CD4-positive, alpha-beta memory T cell (primary cell): ENCODE measurements around the gene POLD4. TPM values are rescaled to one million over a fixed set of nuclear protein-coding genes. Genes with fewer than 3 reads are reported as not detected.
A peak's percentile ranks its signal among the peaks of the same experiment; 100 is the strongest.

Experiments
- CTCF ChIA-PET: fragments of 350-600 bp; sonication (Branson Sonifier 250); formaldehyde crosslinking; loops from one replicate; lab custom pipeline; 2021; ENCODE audit warnings: inconsistent platforms; ENCODE audit not compliant: partially characterized antibody; lab: Charles Lee
- POLR2A ChIA-PET: fragments of 350-600 bp; sonication (Branson Sonifier 250); formaldehyde crosslinking; loops from one replicate; lab custom pipeline; 2021; ENCODE audit not compliant: partially characterized antibody; lab: Charles Lee
- DNase-seq, 5 donors: peaks; one replicate each; pipeline versions ENCODE4 v3.0.0 to v3.0.0-alpha.2; 2020 to 2022; ENCODE audit warnings: mixed read lengths in 1 of 5
- H3K27ac ChIP-seq: one replicate; pipeline ENCODE4 v1.7.0; 2013; ENCODE audit warnings: low read depth, low read length
- H3K27me3 ChIP-seq: 2 replicates; pipeline ENCODE4 v1.7.0; 2013; ENCODE audit warnings: mild to moderate bottlenecking, low read length, moderate library complexity; ENCODE audit not compliant: insufficient read depth
- H3K36me3 ChIP-seq: 2 replicates; pipeline ENCODE4 v1.7.0; 2013; ENCODE audit warnings: mild to moderate bottlenecking, low read length, moderate library complexity; ENCODE audit not compliant: insufficient read depth
- H3K4me1 ChIP-seq: 2 replicates; pipeline ENCODE4 v1.7.0; 2013; ENCODE audit warnings: mild to moderate bottlenecking, low read length, moderate library complexity; ENCODE audit not compliant: insufficient read depth
- H3K4me3 ChIP-seq, 2 donors: one replicate each; pipeline ENCODE4 v1.7.0; 2013; ENCODE audit warnings: low read length in 2 of 2, mild to moderate bottlenecking in 1 of 2
- H3K9me3 ChIP-seq, 2 donors: one replicate each; pipeline ENCODE4 v1.7.0; 2013; ENCODE audit warnings: low read length in 2 of 2, control low read depth in 1 of 2; ENCODE audit not compliant: control insufficient read depth in 1 of 2
- H3K27ac Mint-ChIP-seq, 7 donors: one replicate each; pipeline ENCODE4 v1.8.0; 2020 to 2021; ENCODE audit warnings: mixed read lengths in 7 of 7, mild to moderate bottlenecking in 6 of 7, inconsistent platforms in 3 of 7, moderate library complexity in 3 of 7
- H3K27me3 Mint-ChIP-seq, 2 donors: one replicate each; pipeline ENCODE4 v1.8.0; 2020 to 2021; ENCODE audit warnings: mixed read lengths in 2 of 2
- H3K36me3 Mint-ChIP-seq, 2 donors: one replicate each; pipeline ENCODE4 v1.8.0; 2020 to 2021; ENCODE audit warnings: mixed read lengths in 2 of 2, inconsistent platforms in 1 of 2, mild to moderate bottlenecking in 1 of 2
- H3K4me1 Mint-ChIP-seq, 4 donors: one replicate each; pipeline ENCODE4 v1.8.0; 2020 to 2021; ENCODE audit warnings: mixed read lengths in 4 of 4, mild to moderate bottlenecking in 1 of 4
- H3K4me3 Mint-ChIP-seq, 8 donors: one replicate each; pipeline ENCODE4 v1.8.0; 2020 to 2021; ENCODE audit warnings: mixed read lengths in 8 of 8, mild to moderate bottlenecking in 7 of 8, moderate library complexity in 6 of 8, inconsistent platforms in 3 of 8
- H3K9me3 Mint-ChIP-seq, 8 donors: one replicate each; pipeline ENCODE4 v1.8.0; 2020 to 2021; ENCODE audit warnings: mixed read lengths in 8 of 8, mild to moderate bottlenecking in 5 of 8, inconsistent platforms in 3 of 8, moderate library complexity in 1 of 8
- intact Hi-C: fragments of 100-400 bp; cut with micrococcal nuclease; formaldehyde crosslinking; loops from one replicate; pipeline ENCODE4 v1.15.1; 2023
- polyA plus RNA-seq, 2 donors: library from polyadenylated mRNA; unstranded; fragments of 300-500 nt; fragmentation: Illumina TruSeq; gene quantifications; one replicate each; pipeline ENCODE4 v1.2.3, GENCODE V29; 2021
- total RNA-seq, 2 experiments: library from RNA; stranded (reverse); gene quantifications; one replicate each; pipeline ENCODE4 v1.2.3, GENCODE V29; 2021

The POLD4 gene
- total and polyA plus RNA-seq, 4 experiments from 2014 or later: 87.9 to 96.2 (median 92.5) TPM

- Mint-ChIP-seq H3K27me3 (no peaks in the 10 kb centered on the region), H3K27ac (peak overlapping the region; percentile 70 to 90 (median 87)), H3K36me3 (peaks cover 21 to 46% of the 10 kb centered on the region in 2 donors), H3K9me3 (no peaks in the 10 kb centered on the region), H3K4me1 (peaks cover 24 to 73% (median 40%) of the 10 kb centered on the region in 4 donors), H3K4me3 (peak overlapping the region; percentile 89 to 94 (median 90))
- peak overlapping the region; percentile 44 to 78 for H3K4me3 ChIP-seq
- peak overlapping the region; percentile 78 for H3K27ac ChIP-seq
- no peaks in the 10 kb centered on the region for H3K9me3 ChIP-seq
- H3K36me3 ChIP-seq: peaks cover 27% of the 10 kb centered on the region
- peaks cover 69% of the 10 kb centered on the region for H3K4me1 ChIP-seq
- ChIA-PET POLR2A (interaction anchor here (1.0 to 21.5 kb wide), 19 partner anchors 8 to 160 kb away, joined by 3 to 2262 read pairs (median 16); partner anchors contain the start of genes AIP, ANKRD13D, CARNS1 and CDK2AP2), CTCF (interaction anchor here (1.2 to 5.7 kb wide), 20 partner anchors 9 to 230 kb away, joined by 3 to 65 read pairs (median 8); partner anchors contain the start of genes AIP, CARNS1, PITPNM1 and POLD4)
- no peak for DNase-seq
- intact Hi-C loops: no loop called here
- H3K27me3 ChIP-seq: no peaks in the 10 kb centered on the region
Observed at GRCh38 chr11:67400251-67400941, 47.0 kb upstream of the POLD4 start.

GRCh38 chr11:67398661-67399563 is 45.6 kb upstream of the POLD4 start:
- intact Hi-C loops: no loop called here
- no peak for DNase-seq
- peaks cover 18 to 36% of the 10 kb centered on the region in 2 donors for H3K36me3 Mint-ChIP-seq
- ChIA-PET POLR2A (interaction anchor here (1.9 to 21.5 kb wide), 7 partner anchors 9 to 104 kb away, joined by 7 to 2262 read pairs (median 130); partner anchors contain the start of genes AIP, CARNS1, CORO1B and GPR152), CTCF (interaction anchor here (5.2 kb wide), 1 partner anchor 8 kb away, joined by 40 read pairs; the partner anchor contains the start of gene RAD9A)
- peaks cover 63% of the 10 kb centered on the region for H3K4me1 ChIP-seq
- no peaks in the 10 kb centered on the region for H3K27me3 ChIP-seq
- peaks cover 28% of the 10 kb centered on the region for H3K36me3 ChIP-seq
- no peak overlapping the region for H3K4me3 ChIP-seq
- H3K9me3 Mint-ChIP-seq: no peaks in the 10 kb centered on the region
- H3K4me1 Mint-ChIP-seq: peaks cover 23 to 60% (median 41%) of the 10 kb centered on the region in 4 donors
- peak overlapping the region in 6 of 7 donors; percentile 50 to 90 (median 65) for H3K27ac Mint-ChIP-seq
- no peaks in the 10 kb centered on the region for H3K9me3 ChIP-seq
- peak overlapping the region; percentile 13 to 91 (median 46) for H3K4me3 Mint-ChIP-seq
- no peak overlapping the region for H3K27ac ChIP-seq
- H3K27me3 Mint-ChIP-seq: no peaks in the 10 kb centered on the region

- no peaks in the 10 kb centered on the region for H3K27me3 ChIP-seq
- DNase-seq: no peak
- H3K4me3 Mint-ChIP-seq: peak overlapping the region in 7 of 8 donors; percentile 23 to 77 (median 61)
- H3K4me1 Mint-ChIP-seq: peaks cover 22 to 61% (median 44%) of the 10 kb centered on the region in 4 donors
- H3K27ac Mint-ChIP-seq: peak overlapping the region; percentile 36 to 87 (median 74)
- no peak overlapping the region for H3K4me3 ChIP-seq
- ChIA-PET CTCF (interaction anchor here (0.8 kb wide), 1 partner anchor 15 kb away, joined by 3 read pairs; no protein-coding TSS in a partner anchor), POLR2A (interaction anchor here (1.9 to 21.5 kb wide), 4 partner anchors 10 to 90 kb away, joined by 16 to 2262 read pairs (median 227); partner anchors contain the start of genes AIP, CARNS1, PTPRCAP and RPS6KB2)
- H3K27me3 Mint-ChIP-seq: no peaks in the 10 kb centered on the region
- no peak overlapping the region for H3K27ac ChIP-seq
- H3K9me3 ChIP-seq: no peaks in the 10 kb centered on the region
- peaks cover 20 to 35% of the 10 kb centered on the region in 2 donors for H3K36me3 Mint-ChIP-seq
- H3K4me1 ChIP-seq: peaks cover 58% of the 10 kb centered on the region
- intact Hi-C loops: no loop called here
- H3K36me3 ChIP-seq: peaks cover 28% of the 10 kb centered on the region
- no peaks in the 10 kb centered on the region for H3K9me3 Mint-ChIP-seq
Observed at GRCh38 chr11:67397986-67398660, 44.8 kb upstream of the POLD4 start.

DNA sequence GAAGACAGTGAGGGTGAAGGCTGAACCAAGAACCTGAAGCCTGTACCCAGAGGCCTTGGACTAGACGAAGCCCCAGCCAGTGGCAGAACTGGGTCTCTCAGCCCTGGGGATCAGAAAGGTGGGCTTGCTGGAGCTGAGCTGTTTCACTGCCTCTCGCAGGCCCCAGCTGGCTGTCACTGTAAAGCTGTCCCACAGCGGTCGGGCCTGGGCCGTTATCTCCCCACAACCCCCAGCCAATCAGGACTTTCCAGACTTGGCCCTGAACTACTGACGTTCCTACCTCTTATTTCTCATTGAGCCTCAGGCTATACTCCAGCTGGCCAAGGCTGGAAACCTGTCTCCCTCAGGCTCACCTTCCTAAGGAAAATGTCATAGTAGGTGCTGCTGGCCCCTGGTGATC is 44.2 kb upstream of the POLD4 start:
- intact Hi-C loops: no loop called here
- Mint-ChIP-seq H3K9me3 (peaks cover 0 to 1% (median 0%) of the 10 kb centered on the region in 8 donors), H3K4me3 (peak overlapping the region in 7 of 8 donors; percentile 3 to 77 (median 50)), H3K4me1 (peaks cover 24 to 63% (median 47%) of the 10 kb centered on the region in 4 donors), H3K36me3 (peaks cover 20 to 37% of the 10 kb centered on the region in 2 donors), H3K27ac (peak overlapping the region; percentile 36 to 87 (median 71)), H3K27me3 (no peaks in the 10 kb centered on the region)
- Histone ChIP-seq H3K36me3 (peaks cover 28% of the 10 kb centered on the region), H3K4me1 (peaks cover 55% of the 10 kb centered on the region), H3K27me3 (no peaks in the 10 kb centered on the region), H3K4me3 (no peak overlapping the region), H3K9me3 (no peaks in the 10 kb centered on the region), H3K27ac (peak overlapping the region; percentile 42)
- CTCF ChIA-PET: interaction anchor here (0.8 to 1.9 kb wide), 3 partner anchors 15 to 80 kb away, joined by 3 to 9 read pairs (median 4); no protein-coding TSS in a partner anchor
- POLR2A ChIA-PET: interaction anchor here (1.1 to 21.5 kb wide), 6 partner anchors 10 to 156 kb away, joined by 3 to 2262 read pairs (median 105); partner anchors contain the start of genes AIP, CARNS1, PTPRCAP and RPS6KB2
- no peak for DNase-seq

GRCh38 chr11:67396587-67397389 is 43.4 kb upstream of the POLD4 start:
- Mint-ChIP-seq H3K27ac (peak overlapping the region; percentile 71 to 92 (median 90)), H3K4me3 (peak overlapping the region in 7 of 8 donors; percentile 40 to 72 (median 64)), H3K4me1 (peaks cover 28 to 65% (median 49%) of the 10 kb centered on the region in 4 donors), H3K27me3 (no peaks in the 10 kb centered on the region), H3K36me3 (peaks cover 20 to 39% of the 10 kb centered on the region in 2 donors), H3K9me3 (peaks cover 0 to 1% (median 0%) of the 10 kb centered on the region in 8 donors)
- Histone ChIP-seq H3K36me3 (peaks cover 28% of the 10 kb centered on the region), H3K27ac (peak overlapping the region; percentile 42), H3K27me3 (no peaks in the 10 kb centered on the region), H3K4me3 (no peak overlapping the region), H3K9me3 (no peaks in the 10 kb centered on the region), H3K4me1 (peaks cover 52% of the 10 kb centered on the region)
- intact Hi-C loops: no loop called here
- ChIA-PET POLR2A (interaction anchor here (0.6 to 21.5 kb wide), 15 partner anchors 8 to 1446 kb away, joined by 3 to 2262 read pairs (median 6); partner anchors contain the start of genes AIP, ANKRD13D, CARNS1 and PITPNM1), CTCF (interaction anchor here (1.0 to 1.9 kb wide), 6 partner anchors 11 to 79 kb away, joined by 3 to 9 read pairs (median 4); partner anchors contain the start of gene PTPRCAP)
- DNase-seq: peak in 3 of 5 donors; percentile 37 to 61 (median 46)
